Measurements from ENCODE around the gene BUB3.

BUB3 gene

GRCh38 chr10:123144697-123145541, 9.3 kb upstream of the BUB3 start:
- H3F3A ChIP-seq (ENCODE audit: insufficient read depth, low read length) = no peaks in the 10 kb centered on the region
- H3K9me2 ChIP-seq (ENCODE audit: low read depth, low read length) = no peaks in the 10 kb centered on the region
- no peaks in the 10 kb centered on the region for H3K9me3 ChIP-seq (ENCODE audit: low read length)
- no peak overlapping the region for H3K27ac ChIP-seq (ENCODE audit: low read depth, low read length, poor library complexity, severe bottlenecking)
- H3K4me3 ChIP-seq (ENCODE audit: low read depth, low read length, poor library complexity, severe bottlenecking) = no peak overlapping the region
- no peaks in the 10 kb centered on the region for H4K20me1 ChIP-seq (ENCODE audit: insufficient read depth, low read length)
- no peak overlapping the region for H3K4me2 ChIP-seq (ENCODE audit: low read length)
- no peak overlapping the region for H2AFZ ChIP-seq (ENCODE audit: low read length)
- no peak overlapping the region for H3K9ac ChIP-seq (ENCODE audit: low read length)
- no peaks in the 10 kb centered on the region for H3K79me2 ChIP-seq (ENCODE audit: insufficient read depth, low read length)
- peaks cover 12% of the 10 kb centered on the region for H3K4me1 ChIP-seq (ENCODE audit: insufficient read depth, low read length, severe bottlenecking)
- TF ChIP-seq, protein P1, sequence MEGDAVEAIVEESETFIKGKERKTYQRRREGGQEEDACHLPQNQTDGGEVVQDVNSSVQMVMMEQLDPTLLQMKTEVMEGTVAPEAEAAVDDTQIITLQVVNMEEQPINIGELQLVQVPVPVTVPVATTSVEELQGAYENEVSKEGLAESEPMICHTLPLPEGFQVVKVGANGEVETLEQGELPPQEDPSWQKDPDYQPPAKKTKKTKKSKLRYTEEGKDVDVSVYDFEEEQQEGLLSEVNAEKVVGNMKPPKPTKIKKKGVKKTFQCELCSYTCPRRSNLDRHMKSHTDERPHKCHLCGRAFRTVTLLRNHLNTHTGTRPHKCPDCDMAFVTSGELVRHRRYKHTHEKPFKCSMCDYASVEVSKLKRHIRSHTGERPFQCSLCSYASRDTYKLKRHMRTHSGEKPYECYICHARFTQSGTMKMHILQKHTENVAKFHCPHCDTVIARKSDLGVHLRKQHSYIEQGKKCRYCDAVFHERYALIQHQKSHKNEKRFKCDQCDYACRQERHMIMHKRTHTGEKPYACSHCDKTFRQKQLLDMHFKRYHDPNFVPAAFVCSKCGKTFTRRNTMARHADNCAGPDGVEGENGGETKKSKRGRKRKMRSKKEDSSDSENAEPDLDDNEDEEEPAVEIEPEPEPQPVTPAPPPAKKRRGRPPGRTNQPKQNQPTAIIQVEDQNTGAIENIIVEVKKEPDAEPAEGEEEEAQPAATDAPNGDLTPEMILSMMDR (IDR thresholded peaks at IDR 0.05; ENCODE audit: low read length) = no peak
- no peaks in the 10 kb centered on the region for H3K36me3 ChIP-seq (ENCODE audit: insufficient read depth, low read length)
- H3K27me3 ChIP-seq (ENCODE audit: insufficient read depth, low read length) = peaks cover 4% of the 10 kb centered on the region

DNA sequence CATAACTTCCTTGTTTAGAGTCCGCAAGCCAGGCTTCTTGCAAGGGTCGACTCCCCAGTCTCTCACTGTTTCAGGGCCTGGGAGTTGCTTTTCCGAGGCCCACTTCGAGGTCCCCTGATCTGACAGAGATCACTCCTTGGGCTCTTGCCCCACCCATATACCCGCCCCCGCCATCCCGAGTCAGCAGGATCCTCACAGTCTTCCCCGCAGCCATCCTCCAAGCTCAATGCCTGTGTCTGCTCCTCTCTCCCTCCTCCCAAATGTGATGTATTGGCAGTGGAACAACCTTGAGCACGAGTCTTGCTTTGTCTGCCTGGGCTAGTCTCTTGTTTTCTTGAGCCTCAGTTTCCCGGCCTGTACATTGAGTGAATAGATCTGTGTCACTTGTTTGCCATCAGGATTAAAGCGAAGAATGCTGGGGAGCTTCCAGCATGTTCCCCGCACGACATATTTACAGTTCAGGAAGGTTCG, 8.6 kb upstream of the BUB3 start:
- Histone ChIP-seq H3K4me1 (ENCODE audit: insufficient read depth, low read length, severe bottlenecking) (peaks cover 12% of the 10 kb centered on the region), H4K20me1 (ENCODE audit: insufficient read depth, low read length) (no peaks in the 10 kb centered on the region), H3K27me3 (ENCODE audit: insufficient read depth, low read length) (peaks cover 5% of the 10 kb centered on the region), H3K9me3 (ENCODE audit: low read length) (no peaks in the 10 kb centered on the region), H3K4me3 (ENCODE audit: low read depth, low read length, poor library complexity, severe bottlenecking) (no peak overlapping the region), H3K36me3 (ENCODE audit: insufficient read depth, low read length) (no peaks in the 10 kb centered on the region; the same call in 1 of the 2 replicates), H3K79me2 (ENCODE audit: insufficient read depth, low read length) (no peaks in the 10 kb centered on the region), H3K9me2 (ENCODE audit: low read depth, low read length) (no peaks in the 10 kb centered on the region), H3K4me2 (ENCODE audit: low read length) (no peak overlapping the region), H3K9ac (ENCODE audit: low read length) (no peak overlapping the region), H2AFZ (ENCODE audit: low read length) (no peak overlapping the region), H3F3A (ENCODE audit: insufficient read depth, low read length) (no peaks in the 10 kb centered on the region), H3K27ac (ENCODE audit: low read depth, low read length, poor library complexity, severe bottlenecking) (no peak overlapping the region)
- TF ChIP-seq, protein P1 (IDR thresholded peaks at IDR 0.05; ENCODE audit: low read length) = no peak
- TF ChIP-seq EZH2 (IDR thresholded peaks at IDR 0.05; ENCODE audit: borderline replicate concordance, low read length) = no peak

DNA sequence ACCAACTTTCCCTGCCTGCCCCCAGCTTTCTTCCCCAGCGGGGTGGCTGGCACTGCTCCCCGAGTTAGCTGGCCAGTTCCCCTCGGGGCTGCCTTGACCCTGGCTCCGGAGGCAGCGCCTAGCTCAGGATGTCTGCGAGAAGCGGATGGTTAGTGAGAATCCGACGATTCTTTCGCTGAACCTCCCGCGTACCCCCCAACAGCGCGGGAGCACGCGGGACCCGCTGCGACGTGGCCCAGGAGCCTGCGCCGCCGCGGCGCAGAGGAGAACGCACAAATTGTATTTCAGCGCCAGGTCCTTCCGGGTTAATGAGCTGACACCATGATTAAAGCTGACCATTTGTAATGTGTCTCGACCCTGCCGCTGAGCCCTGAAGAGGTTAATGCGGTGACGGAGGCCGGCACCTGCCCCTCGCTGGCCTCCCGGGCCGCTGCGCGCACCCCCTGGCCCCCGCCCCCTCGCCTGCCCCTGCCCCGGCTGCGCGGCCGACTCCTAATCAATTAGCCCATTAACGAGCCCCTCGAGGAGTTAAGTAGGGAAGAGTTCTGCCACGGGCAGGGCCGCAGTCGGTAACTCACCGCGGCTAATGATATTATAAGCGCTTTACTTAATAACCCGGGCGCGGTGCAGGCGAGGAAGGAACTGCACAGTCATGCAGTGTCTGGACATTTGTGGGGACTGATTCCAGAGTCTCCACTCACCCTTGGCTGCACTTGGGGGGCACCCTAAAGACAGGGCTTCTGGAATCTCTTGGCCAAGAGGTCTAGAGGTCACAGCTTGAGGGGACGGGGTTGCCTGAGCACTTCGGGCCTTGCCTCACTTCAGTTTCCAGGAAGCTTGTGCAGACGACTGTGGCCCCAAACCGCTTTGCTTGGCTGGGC, 7.9 kb upstream of the BUB3 start:
- peaks cover 8% of the 10 kb centered on the region for H3K27me3 ChIP-seq (ENCODE audit: insufficient read depth, low read length)
- no peak overlapping the region for H2AFZ ChIP-seq (ENCODE audit: low read length)
- no peak overlapping the region for H3K9ac ChIP-seq (ENCODE audit: low read length)
- no peaks in the 10 kb centered on the region for H4K20me1 ChIP-seq (ENCODE audit: insufficient read depth, low read length)
- TF ChIP-seq EZH2 (IDR thresholded peaks at IDR 0.05; ENCODE audit: borderline replicate concordance, low read length) = no peak
- TF ChIP-seq, protein P1 (IDR thresholded peaks at IDR 0.05; ENCODE audit: low read length) = no peak
- H3K4me3 ChIP-seq (ENCODE audit: low read depth, low read length, poor library complexity, severe bottlenecking) = no peak overlapping the region
- peaks cover 17% of the 10 kb centered on the region for H3K4me1 ChIP-seq (ENCODE audit: insufficient read depth, low read length, severe bottlenecking)
- H3K4me2 ChIP-seq (ENCODE audit: low read length) = no peak overlapping the region
- no peak overlapping the region for H3K27ac ChIP-seq (ENCODE audit: low read depth, low read length, poor library complexity, severe bottlenecking)
- no peaks in the 10 kb centered on the region for H3K9me3 ChIP-seq (ENCODE audit: low read length)
- no peaks in the 10 kb centered on the region for H3F3A ChIP-seq (ENCODE audit: insufficient read depth, low read length)
- H3K36me3 ChIP-seq (ENCODE audit: insufficient read depth, low read length) = no peaks in the 10 kb centered on the region; the same call in 1 of the 2 replicates
- H3K79me2 ChIP-seq (ENCODE audit: insufficient read depth, low read length) = no peaks in the 10 kb centered on the region
- H3K9me2 ChIP-seq (ENCODE audit: low read depth, low read length) = no peaks in the 10 kb centered on the region
